ENCODE data around the gene GP9.
"Not testable (repeated sequence)": the region's sequence is repeated elsewhere in the genome, so short reads cannot be mapped to it uniquely, and the experiment has no call there.

Gene GP9

GRCh38 chr3:129111076-129111780 lies 50.6 kb downstream of the GP9 start:
- DNase-seq (ENCODE audit: low read depth in 2 of 2) = not testable (repeated sequence)
